ENCODE measurements around the gene LYPLAL1. TPM values are rescaled to one million over a fixed set of nuclear protein-coding genes. Genes with fewer than 3 reads are reported as not detected.

LYPLAL1 gene
- total and polyA plus RNA-seq, 2 of the 8 experiments (the other 6 are each of a cell fraction or from before 2014, with no cell fraction given), result 6.3 to 23.8 TPM

GRCh38 chr1:219223496-219223895, 49.8 kb downstream of the LYPLAL1 start (continued):
- TF ChIP-seq NANOG (IDR thresholded peaks at IDR 0.05; ENCODE audit: insufficient read depth, low read depth, low read length, poor library complexity, severe bottlenecking) (no peak), HDAC2 (IDR thresholded peaks at IDR 0.05; ENCODE audit: borderline replicate concordance in 1 of 2, low read depth in 2 of 2, low read length in 2 of 2) (no peak), TAF1 (IDR thresholded peaks at IDR 0.05; ENCODE audit: low read depth, low read length) (no peak), BRCA1 (IDR thresholded peaks at IDR 0.05; ENCODE audit: low read depth, low read length) (no peak)
- TF ChIP-seq, protein P1, sequence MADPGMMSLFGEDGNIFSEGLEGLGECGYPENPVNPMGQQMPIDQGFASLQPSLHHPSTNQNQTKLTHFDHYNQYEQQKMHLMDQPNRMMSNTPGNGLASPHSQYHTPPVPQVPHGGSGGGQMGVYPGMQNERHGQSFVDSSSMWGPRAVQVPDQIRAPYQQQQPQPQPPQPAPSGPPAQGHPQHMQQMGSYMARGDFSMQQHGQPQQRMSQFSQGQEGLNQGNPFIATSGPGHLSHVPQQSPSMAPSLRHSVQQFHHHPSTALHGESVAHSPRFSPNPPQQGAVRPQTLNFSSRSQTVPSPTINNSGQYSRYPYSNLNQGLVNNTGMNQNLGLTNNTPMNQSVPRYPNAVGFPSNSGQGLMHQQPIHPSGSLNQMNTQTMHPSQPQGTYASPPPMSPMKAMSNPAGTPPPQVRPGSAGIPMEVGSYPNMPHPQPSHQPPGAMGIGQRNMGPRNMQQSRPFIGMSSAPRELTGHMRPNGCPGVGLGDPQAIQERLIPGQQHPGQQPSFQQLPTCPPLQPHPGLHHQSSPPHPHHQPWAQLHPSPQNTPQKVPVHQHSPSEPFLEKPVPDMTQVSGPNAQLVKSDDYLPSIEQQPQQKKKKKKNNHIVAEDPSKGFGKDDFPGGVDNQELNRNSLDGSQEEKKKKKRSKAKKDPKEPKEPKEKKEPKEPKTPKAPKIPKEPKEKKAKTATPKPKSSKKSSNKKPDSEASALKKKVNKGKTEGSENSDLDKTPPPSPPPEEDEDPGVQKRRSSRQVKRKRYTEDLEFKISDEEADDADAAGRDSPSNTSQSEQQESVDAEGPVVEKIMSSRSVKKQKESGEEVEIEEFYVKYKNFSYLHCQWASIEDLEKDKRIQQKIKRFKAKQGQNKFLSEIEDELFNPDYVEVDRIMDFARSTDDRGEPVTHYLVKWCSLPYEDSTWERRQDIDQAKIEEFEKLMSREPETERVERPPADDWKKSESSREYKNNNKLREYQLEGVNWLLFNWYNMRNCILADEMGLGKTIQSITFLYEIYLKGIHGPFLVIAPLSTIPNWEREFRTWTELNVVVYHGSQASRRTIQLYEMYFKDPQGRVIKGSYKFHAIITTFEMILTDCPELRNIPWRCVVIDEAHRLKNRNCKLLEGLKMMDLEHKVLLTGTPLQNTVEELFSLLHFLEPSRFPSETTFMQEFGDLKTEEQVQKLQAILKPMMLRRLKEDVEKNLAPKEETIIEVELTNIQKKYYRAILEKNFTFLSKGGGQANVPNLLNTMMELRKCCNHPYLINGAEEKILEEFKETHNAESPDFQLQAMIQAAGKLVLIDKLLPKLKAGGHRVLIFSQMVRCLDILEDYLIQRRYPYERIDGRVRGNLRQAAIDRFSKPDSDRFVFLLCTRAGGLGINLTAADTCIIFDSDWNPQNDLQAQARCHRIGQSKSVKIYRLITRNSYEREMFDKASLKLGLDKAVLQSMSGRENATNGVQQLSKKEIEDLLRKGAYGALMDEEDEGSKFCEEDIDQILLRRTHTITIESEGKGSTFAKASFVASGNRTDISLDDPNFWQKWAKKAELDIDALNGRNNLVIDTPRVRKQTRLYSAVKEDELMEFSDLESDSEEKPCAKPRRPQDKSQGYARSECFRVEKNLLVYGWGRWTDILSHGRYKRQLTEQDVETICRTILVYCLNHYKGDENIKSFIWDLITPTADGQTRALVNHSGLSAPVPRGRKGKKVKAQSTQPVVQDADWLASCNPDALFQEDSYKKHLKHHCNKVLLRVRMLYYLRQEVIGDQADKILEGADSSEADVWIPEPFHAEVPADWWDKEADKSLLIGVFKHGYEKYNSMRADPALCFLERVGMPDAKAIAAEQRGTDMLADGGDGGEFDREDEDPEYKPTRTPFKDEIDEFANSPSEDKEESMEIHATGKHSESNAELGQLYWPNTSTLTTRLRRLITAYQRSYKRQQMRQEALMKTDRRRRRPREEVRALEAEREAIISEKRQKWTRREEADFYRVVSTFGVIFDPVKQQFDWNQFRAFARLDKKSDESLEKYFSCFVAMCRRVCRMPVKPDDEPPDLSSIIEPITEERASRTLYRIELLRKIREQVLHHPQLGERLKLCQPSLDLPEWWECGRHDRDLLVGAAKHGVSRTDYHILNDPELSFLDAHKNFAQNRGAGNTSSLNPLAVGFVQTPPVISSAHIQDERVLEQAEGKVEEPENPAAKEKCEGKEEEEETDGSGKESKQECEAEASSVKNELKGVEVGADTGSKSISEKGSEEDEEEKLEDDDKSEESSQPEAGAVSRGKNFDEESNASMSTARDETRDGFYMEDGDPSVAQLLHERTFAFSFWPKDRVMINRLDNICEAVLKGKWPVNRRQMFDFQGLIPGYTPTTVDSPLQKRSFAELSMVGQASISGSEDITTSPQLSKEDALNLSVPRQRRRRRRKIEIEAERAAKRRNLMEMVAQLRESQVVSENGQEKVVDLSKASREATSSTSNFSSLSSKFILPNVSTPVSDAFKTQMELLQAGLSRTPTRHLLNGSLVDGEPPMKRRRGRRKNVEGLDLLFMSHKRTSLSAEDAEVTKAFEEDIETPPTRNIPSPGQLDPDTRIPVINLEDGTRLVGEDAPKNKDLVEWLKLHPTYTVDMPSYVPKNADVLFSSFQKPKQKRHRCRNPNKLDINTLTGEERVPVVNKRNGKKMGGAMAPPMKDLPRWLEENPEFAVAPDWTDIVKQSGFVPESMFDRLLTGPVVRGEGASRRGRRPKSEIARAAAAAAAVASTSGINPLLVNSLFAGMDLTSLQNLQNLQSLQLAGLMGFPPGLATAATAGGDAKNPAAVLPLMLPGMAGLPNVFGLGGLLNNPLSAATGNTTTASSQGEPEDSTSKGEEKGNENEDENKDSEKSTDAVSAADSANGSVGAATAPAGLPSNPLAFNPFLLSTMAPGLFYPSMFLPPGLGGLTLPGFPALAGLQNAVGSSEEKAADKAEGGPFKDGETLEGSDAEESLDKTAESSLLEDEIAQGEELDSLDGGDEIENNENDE (IDR thresholded peaks at IDR 0.05; ENCODE audit: insufficient replicate concordance, low read length), result no peak

Measured in H1 (cell line).